NB4 (cell line): ENCODE data around the gene SNHG17.

Source experiments
- CTCF ChIP-seq: IDR thresholded peaks from one replicate; pipeline ENCODE4 v1.5.1; 2012; ENCODE audit warnings: low read depth, low read length
- MAX ChIP-seq: IDR thresholded peaks from 2 replicates; pipeline ENCODE4 v1.6.1; 2011; ENCODE audit warnings: low read depth, low read length
- POLR2A ChIP-seq: IDR thresholded peaks from 2 replicates; pipeline ENCODE4 v1.6.1; 2011; ENCODE audit warnings: mild to moderate bottlenecking; ENCODE audit not compliant: insufficient read length; ENCODE audit errors: extremely low read depth

GRCh38 chr20:38471987-38472512 lies 36.9 kb upstream of the SNHG17 start:
- TF ChIP-seq POLR2A (no peak), CTCF (no peak), MAX (no peak; the same call in 1 of the 2 replicates)
